Uterus (tissue), 2 donors: ENCODE data around the gene CNTN6.

Experiments
- CTCF ChIP-seq, 4 experiments: fragments of 200-600 bp in 2 of 4; fragments of 450-650 bp in 2 of 4; sonication (generic) in 2 of 4; IDR thresholded peaks; one replicate each; pipeline ENCODE4 v1.5.1; 2016 to 2019; ENCODE audit warnings: antibody characterized with exemption in 4 of 4, mild to moderate bottlenecking in 2 of 4, moderate library complexity in 1 of 4
- POLR2A ChIP-seq, 2 donors: fragments of 450-650 bp; IDR thresholded peaks; one replicate each; pipeline ENCODE4 v1.6.1; 2016; ENCODE audit warnings: antibody characterized with exemption in 2 of 2, mild to moderate bottlenecking in 1 of 2, moderate library complexity in 1 of 2

GRCh38 chr3:1068985-1069384, 23.8 kb upstream of the CNTN6 start:
- no peak for TF ChIP-seq CTCF (IDR thresholded peaks at IDR 0.05)
- no peak for TF ChIP-seq POLR2A (IDR thresholded peaks at IDR 0.05)
